HepG2 (cell line): ENCODE results near the gene NGRN. TPM values are rescaled to one million over a fixed set of nuclear protein-coding genes. Genes with fewer than 3 reads are reported as not detected.

ENCODE experiments used
- FOSL2 ChIP-seq: sonication (generic); formaldehyde crosslinking; IDR thresholded peaks from 2 replicates; pipeline ENCODE4 v1.4.0; 2020; ENCODE audit warnings: missing genetic modification reagents
- MATR3 ChIP-seq: sonication (generic); formaldehyde crosslinking; IDR thresholded peaks from 2 replicates; pipeline ENCODE4 v1.4.0; 2020; ENCODE audit warnings: missing genetic modification reagents
- RAD21 ChIP-seq: fragments of 450-650 bp; formaldehyde crosslinking; IDR thresholded peaks from 2 replicates; pipeline ENCODE4 v1.5.0; 2020; ENCODE audit warnings: mild to moderate bottlenecking
- SKIL ChIP-seq: sonication (generic); formaldehyde crosslinking; IDR thresholded peaks from 2 replicates; pipeline ENCODE4 v1.8.0; 2022; ENCODE audit warnings: missing genetic modification reagents, mild to moderate bottlenecking, moderate library complexity, borderline replicate concordance
- SMYD3 ChIP-seq: sonication (generic); formaldehyde crosslinking; IDR thresholded peaks from 2 replicates; pipeline ENCODE4 v1.8.1; 2023; ENCODE audit warnings: mild to moderate bottlenecking, missing genetic modification reagents
- ZSCAN5A ChIP-seq: sonication (generic); formaldehyde crosslinking; IDR thresholded peaks from 2 replicates; pipeline ENCODE4 v1.8.0; 2022; ENCODE audit warnings: mild to moderate bottlenecking, missing genetic modification reagents, borderline replicate concordance
- polyA plus RNA-seq, 8 experiments: library from polyadenylated mRNA; depleted of rRNA in 3 of 8; stranded (reverse) in 7 of 8; unstranded in 1 of 8; fragments of >200 nt; fragmentation: Illumina TruSeq in 4 of 8; extraction: Trizol in 4 of 8; gene quantifications; 2 replicates each; pipeline versions ENCODE4 v1.2.1 to v1.2.3, GENCODE V29; 2011 to 2016; ENCODE audit warnings: low read depth in 4 of 8, missing spikeins in 1 of 8, mixed read lengths in 1 of 8; ENCODE audit not compliant: insufficient read depth in 1 of 8
- total RNA-seq, 5 experiments: library from RNA; depleted of rRNA; stranded (reverse); fragments of >200 nt; fragmentation: Illumina TruSeq; extraction: Trizol; gene quantifications; 2 replicates each; pipeline ENCODE4 v1.2.3, GENCODE V29; 2016; ENCODE audit warnings: low read depth in 1 of 5
- TF ChIP-seq, protein P1 (sequence below): sonication (generic); formaldehyde crosslinking; IDR thresholded peaks from 2 replicates; pipeline ENCODE4 v1.9.0; 2021; ENCODE audit warnings: mild to moderate bottlenecking, missing genetic modification reagents

Gene NGRN
- total and polyA plus RNA-seq, 2 of the 13 experiments (the other 11 are each of a cell fraction or from before 2014, with no cell fraction given) = 39.8 to 63.7 TPM

GRCh38 chr15:90318591-90318990 is 53.1 kb downstream of the NGRN start (continued):
- TF ChIP-seq ZSCAN5A (no peak), SMYD3 (no peak), SKIL (CRISPR knock-in tag) (no peak), FOSL2 (CRISPR knock-in tag) (no peak), MATR3 (no peak), RAD21 (CRISPR knock-in tag) (no peak)
- TF ChIP-seq, protein P1, sequence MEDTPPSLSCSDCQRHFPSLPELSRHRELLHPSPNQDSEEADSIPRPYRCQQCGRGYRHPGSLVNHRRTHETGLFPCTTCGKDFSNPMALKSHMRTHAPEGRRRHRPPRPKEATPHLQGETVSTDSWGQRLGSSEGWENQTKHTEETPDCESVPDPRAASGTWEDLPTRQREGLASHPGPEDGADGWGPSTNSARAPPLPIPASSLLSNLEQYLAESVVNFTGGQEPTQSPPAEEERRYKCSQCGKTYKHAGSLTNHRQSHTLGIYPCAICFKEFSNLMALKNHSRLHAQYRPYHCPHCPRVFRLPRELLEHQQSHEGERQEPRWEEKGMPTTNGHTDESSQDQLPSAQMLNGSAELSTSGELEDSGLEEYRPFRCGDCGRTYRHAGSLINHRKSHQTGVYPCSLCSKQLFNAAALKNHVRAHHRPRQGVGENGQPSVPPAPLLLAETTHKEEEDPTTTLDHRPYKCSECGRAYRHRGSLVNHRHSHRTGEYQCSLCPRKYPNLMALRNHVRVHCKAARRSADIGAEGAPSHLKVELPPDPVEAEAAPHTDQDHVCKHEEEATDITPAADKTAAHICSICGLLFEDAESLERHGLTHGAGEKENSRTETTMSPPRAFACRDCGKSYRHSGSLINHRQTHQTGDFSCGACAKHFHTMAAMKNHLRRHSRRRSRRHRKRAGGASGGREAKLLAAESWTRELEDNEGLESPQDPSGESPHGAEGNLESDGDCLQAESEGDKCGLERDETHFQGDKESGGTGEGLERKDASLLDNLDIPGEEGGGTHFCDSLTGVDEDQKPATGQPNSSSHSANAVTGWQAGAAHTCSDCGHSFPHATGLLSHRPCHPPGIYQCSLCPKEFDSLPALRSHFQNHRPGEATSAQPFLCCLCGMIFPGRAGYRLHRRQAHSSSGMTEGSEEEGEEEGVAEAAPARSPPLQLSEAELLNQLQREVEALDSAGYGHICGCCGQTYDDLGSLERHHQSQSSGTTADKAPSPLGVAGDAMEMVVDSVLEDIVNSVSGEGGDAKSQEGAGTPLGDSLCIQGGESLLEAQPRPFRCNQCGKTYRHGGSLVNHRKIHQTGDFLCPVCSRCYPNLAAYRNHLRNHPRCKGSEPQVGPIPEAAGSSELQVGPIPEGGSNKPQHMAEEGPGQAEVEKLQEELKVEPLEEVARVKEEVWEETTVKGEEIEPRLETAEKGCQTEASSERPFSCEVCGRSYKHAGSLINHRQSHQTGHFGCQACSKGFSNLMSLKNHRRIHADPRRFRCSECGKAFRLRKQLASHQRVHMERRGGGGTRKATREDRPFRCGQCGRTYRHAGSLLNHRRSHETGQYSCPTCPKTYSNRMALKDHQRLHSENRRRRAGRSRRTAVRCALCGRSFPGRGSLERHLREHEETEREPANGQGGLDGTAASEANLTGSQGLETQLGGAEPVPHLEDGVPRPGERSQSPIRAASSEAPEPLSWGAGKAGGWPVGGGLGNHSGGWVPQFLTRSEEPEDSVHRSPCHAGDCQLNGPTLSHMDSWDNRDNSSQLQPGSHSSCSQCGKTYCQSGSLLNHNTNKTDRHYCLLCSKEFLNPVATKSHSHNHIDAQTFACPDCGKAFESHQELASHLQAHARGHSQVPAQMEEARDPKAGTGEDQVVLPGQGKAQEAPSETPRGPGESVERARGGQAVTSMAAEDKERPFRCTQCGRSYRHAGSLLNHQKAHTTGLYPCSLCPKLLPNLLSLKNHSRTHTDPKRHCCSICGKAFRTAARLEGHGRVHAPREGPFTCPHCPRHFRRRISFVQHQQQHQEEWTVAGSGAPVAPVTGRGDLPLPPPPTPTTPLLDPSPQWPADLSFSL (CRISPR knock-in tag) = no peak
